Measurements from ENCODE around the gene TBX10. TPM values are rescaled to one million over a fixed set of nuclear protein-coding genes. Genes with fewer than 3 reads are reported as not detected.
A peak's percentile ranks its signal among the peaks of the same experiment; 100 is the strongest.
"Not testable (repeated sequence)": the region's sequence is repeated elsewhere in the genome, so short reads cannot be mapped to it uniquely, and the experiment has no call there.

Gene TBX10
- total RNA-seq, 1 donor from 2014 or later: not detected

- Mint-ChIP-seq H3K4me1 (no peaks in the 10 kb centered on the region), H3K9me3 (no peaks in the 10 kb centered on the region), H3K36me3 (ENCODE audit: low read depth) (no peaks in the 10 kb centered on the region), H3K4me3 (no peak overlapping the region), H3K27ac (ENCODE audit: unreplicated experiment) (peak overlapping the region; percentile 96), H3K27me3 (ENCODE audit: low read depth) (no peaks in the 10 kb centered on the region)
- no peak for DNase-seq (ENCODE audit: low read depth, low spot score)
- TF ChIP-seq CTCF (conservative IDR thresholded peaks at IDR 0.05): no peak
Observed at GRCh38 chr11:67662142-67662834, 22.7 kb upstream of the TBX10 start.

GRCh38 chr11:67660752-67661151 is 21.2 kb upstream of the TBX10 start:
- H3K4me1 Mint-ChIP-seq; H3K9me3 Mint-ChIP-seq; DNase-seq (ENCODE audit: low read depth, low spot score); H3K4me3 Mint-ChIP-seq; H3K27ac Mint-ChIP-seq (ENCODE audit: unreplicated experiment); H3K27me3 Mint-ChIP-seq (ENCODE audit: low read depth); H3K36me3 Mint-ChIP-seq (ENCODE audit: low read depth): not testable (repeated sequence)

GRCh38 chr11:67659651-67660165 is 20.1 kb upstream of the TBX10 start:
- H3K4me1 Mint-ChIP-seq; H3K27me3 Mint-ChIP-seq (ENCODE audit: low read depth); DNase-seq (ENCODE audit: low read depth, low spot score); H3K27ac Mint-ChIP-seq (ENCODE audit: unreplicated experiment); H3K36me3 Mint-ChIP-seq (ENCODE audit: low read depth); H3K4me3 Mint-ChIP-seq; H3K9me3 Mint-ChIP-seq: not testable (repeated sequence)
- peak; percentile 38 for TF ChIP-seq CTCF (conservative IDR thresholded peaks at IDR 0.05)

GRCh38 chr11:67657300-67657699 is 17.7 kb upstream of the TBX10 start:
- no peak for DNase-seq (ENCODE audit: low read depth, low spot score)
- Mint-ChIP-seq H3K4me1 (peaks cover 6% of the 10 kb centered on the region), H3K36me3 (ENCODE audit: low read depth) (peaks cover 4% of the 10 kb centered on the region), H3K27ac (ENCODE audit: unreplicated experiment) (no peak overlapping the region), H3K4me3 (no peak overlapping the region), H3K9me3 (peaks cover 2% of the 10 kb centered on the region), H3K27me3 (ENCODE audit: low read depth) (no peaks in the 10 kb centered on the region)
- no peak for TF ChIP-seq CTCF (conservative IDR thresholded peaks at IDR 0.05)

GRCh38 chr11:67656278-67656922 is 16.8 kb upstream of the TBX10 start:
- peaks cover 4% of the 10 kb centered on the region for H3K36me3 Mint-ChIP-seq (ENCODE audit: low read depth)
- TF ChIP-seq CTCF (conservative IDR thresholded peaks at IDR 0.05): no peak
- H3K4me1 Mint-ChIP-seq: peaks cover 10% of the 10 kb centered on the region
- no peaks in the 10 kb centered on the region for H3K27me3 Mint-ChIP-seq (ENCODE audit: low read depth)
- H3K4me3 Mint-ChIP-seq: no peak overlapping the region
- H3K27ac Mint-ChIP-seq (ENCODE audit: unreplicated experiment): no peak overlapping the region
- H3K9me3 Mint-ChIP-seq: peaks cover 2% of the 10 kb centered on the region
- no peak for DNase-seq (ENCODE audit: low read depth, low spot score)

GRCh38 chr11:67654225-67654624 is 14.7 kb upstream of the TBX10 start:
- Mint-ChIP-seq H3K9me3 (peaks cover 2% of the 10 kb centered on the region), H3K27ac (ENCODE audit: unreplicated experiment) (no peak overlapping the region), H3K36me3 (ENCODE audit: low read depth) (peaks cover 4% of the 10 kb centered on the region), H3K4me3 (no peak overlapping the region), H3K27me3 (ENCODE audit: low read depth) (no peaks in the 10 kb centered on the region), H3K4me1 (peaks cover 14% of the 10 kb centered on the region)
- TF ChIP-seq CTCF (conservative IDR thresholded peaks at IDR 0.05): no peak
- no peak for DNase-seq (ENCODE audit: low read depth, low spot score)
